ENCODE measurements around the gene TUBAL3.

The TUBAL3 gene

GRCh38 chr10:5373891-5374611 lies 30.6 kb downstream of the TUBAL3 start:
- DNase-seq = no peak

- DNase-seq = no peak
These were observed 31.3 kb downstream of the TUBAL3 start for GRCh38 chr10:5373307-5373706.

GRCh38 chr10:5370493-5371352 lies 33.9 kb downstream of the TUBAL3 start:
- no peak for DNase-seq

- DNase-seq = no peak
These were observed 35.1 kb downstream of the TUBAL3 start for GRCh38 chr10:5369362-5370158.

- no peak for DNase-seq
These were observed 38.7 kb downstream of the TUBAL3 start for GRCh38 chr10:5365928-5366327.

- no peak for DNase-seq
These were observed 39.7 kb downstream of the TUBAL3 start, which contains the start of gene UCN3 for GRCh38 chr10:5364890-5365338. Gene UCN3 (plus strand): TSS chr10:5364966. CDS start chr10:5373721, 8,755 bp downstream.

- DNase-seq = no peak
These were observed 40.3 kb downstream of the TUBAL3 start for GRCh38 chr10:5364374-5364773.

GRCh38 chr10:5362873-5363272 lies 41.8 kb downstream of the TUBAL3 start:
- DNase-seq = no peak

GRCh38 chr10:5361966-5362365 lies 42.7 kb downstream of the TUBAL3 start:
- DNase-seq = no peak

- DNase-seq = no peak
These were observed 44.2 kb downstream of the TUBAL3 start for GRCh38 chr10:5360318-5360915.

GRCh38 chr10:5356302-5356763 lies 48.3 kb downstream of the TUBAL3 start:
- DNase-seq = no peak

GRCh38 chr10:5355594-5356301 lies 48.9 kb downstream of the TUBAL3 start:
- DNase-seq = no peak

GRCh38 chr10:5354068-5354467 lies 50.6 kb downstream of the TUBAL3 start:
- DNase-seq = no peak

- DNase-seq = no peak
These were observed 55.3 kb downstream of the TUBAL3 start for GRCh38 chr10:5349362-5349761.

GRCh38 chr10:5346881-5347280 lies 57.7 kb downstream of the TUBAL3 start:
- DNase-seq = no peak

- no peak for DNase-seq
These were observed 59.9 kb downstream of the TUBAL3 start for GRCh38 chr10:5344746-5345145.

GRCh38 chr10:5343979-5344378 lies 60.6 kb downstream of the TUBAL3 start:
- peak; percentile 27 for DNase-seq

- DNase-seq = peak; percentile 38
These were observed 61.1 kb downstream of the TUBAL3 start for GRCh38 chr10:5343561-5343960.
